Urinary bladder (tissue), 4 donors: Measurements from ENCODE around the gene NOL4L. TPM values are rescaled to one million over a fixed set of nuclear protein-coding genes. Genes with fewer than 3 reads are reported as not detected.

Source experiments
- DNase-seq: peaks from one replicate; pipeline ENCODE4 v3.0.0-alpha.2; 2015; ENCODE audit errors: extremely low spot score
- H3K27ac ChIP-seq: one replicate; pipeline ENCODE4 v1.5.1; 2013; ENCODE audit warnings: low read depth, mild to moderate bottlenecking, moderate library complexity
- H3K36me3 ChIP-seq: one replicate; pipeline ENCODE4 v1.6.1; 2013; ENCODE audit warnings: mild to moderate bottlenecking, moderate library complexity; ENCODE audit not compliant: insufficient read depth
- H3K4me1 ChIP-seq: one replicate; pipeline ENCODE4 v1.6.1; 2013; ENCODE audit warnings: mild to moderate bottlenecking, moderate library complexity; ENCODE audit not compliant: insufficient read depth
- H3K4me3 ChIP-seq: one replicate; pipeline ENCODE4 v1.5.1; 2013; ENCODE audit warnings: low read depth, low read length
- WGBS: extraction: QIAGEN DNeasy Blood & Tissue Kit; methylation state at CpG from one replicate; pipeline ENCODE4 v1.1.7; 2013; 5-methylcytosine and 5-hydroxymethylcytosine counted together
- polyA plus RNA-seq: library from polyadenylated mRNA; stranded (reverse); fragments of 200-250 nt; gene quantifications from one replicate; pipeline ENCODE4 v1.2.3, GENCODE V29; 2013
- total RNA-seq: library from RNA; depleted of rRNA; stranded (reverse); fragments of >200 nt; gene quantifications from one replicate; pipeline ENCODE4 v1.2.3, GENCODE V29; 2014
- donor health status: healthy with polysubstance abuse.
- donor health status: healthy.

The NOL4L gene
- total and polyA plus RNA-seq, 2 donors, result 9.1 to 11.5 TPM

GRCh38 chr20:32524829-32525501 lies 60.2 kb downstream of the NOL4L start:
- WGBS, result 75% methylated on average over 13 of the region's 13 CpGs
- Histone ChIP-seq H3K4me3 (no peak overlapping the region), H3K4me1 (no peaks in the 10 kb centered on the region), H3K27ac (no peak overlapping the region), H3K36me3 (no peaks in the 10 kb centered on the region)
- no peak for DNase-seq

GRCh38 chr20:32523613-32524213 lies 61.4 kb downstream of the NOL4L start:
- WGBS, result 76% methylated on average over 7 of the region's 7 CpGs
- Histone ChIP-seq H3K4me1 (no peaks in the 10 kb centered on the region), H3K36me3 (no peaks in the 10 kb centered on the region), H3K4me3 (no peak overlapping the region), H3K27ac (no peak overlapping the region)
- no peak for DNase-seq

- no peaks in the 10 kb centered on the region for H3K36me3 ChIP-seq
- no peak overlapping the region for H3K4me3 ChIP-seq
- WGBS, result 80% methylated on average over 8 of the region's 8 CpGs
- no peaks in the 10 kb centered on the region for H3K4me1 ChIP-seq
- H3K27ac ChIP-seq, result no peak overlapping the region
- DNase-seq, result no peak
Observed at GRCh38 chr20:32522776-32523612, 62.1 kb downstream of the NOL4L start.

- Histone ChIP-seq H3K27ac (no peak overlapping the region), H3K36me3 (no peaks in the 10 kb centered on the region), H3K4me3 (no peak overlapping the region), H3K4me1 (no peaks in the 10 kb centered on the region)
- WGBS, result 82% methylated on average over 3 of the region's 3 CpGs
- DNase-seq, result no peak
Observed at GRCh38 chr20:32522526-32522775, 62.7 kb downstream of the NOL4L start.

GRCh38 chr20:32521780-32522525 lies 63.2 kb downstream of the NOL4L start:
- no peak for DNase-seq
- WGBS, result 16% methylated on average over 15 of the region's 15 CpGs
- Histone ChIP-seq H3K36me3 (no peaks in the 10 kb centered on the region), H3K27ac (no peak overlapping the region), H3K4me1 (no peaks in the 10 kb centered on the region), H3K4me3 (no peak overlapping the region)

- Histone ChIP-seq H3K4me3 (no peak overlapping the region), H3K4me1 (no peaks in the 10 kb centered on the region), H3K36me3 (no peaks in the 10 kb centered on the region), H3K27ac (no peak overlapping the region)
- no peak for DNase-seq
- WGBS, result 82% methylated on average over 3 of the region's 3 CpGs
Observed at GRCh38 chr20:32520927-32521203, 64.3 kb downstream of the NOL4L start.

- no peak for DNase-seq
- H3K4me3 ChIP-seq, result no peak overlapping the region
- H3K4me1 ChIP-seq, result no peaks in the 10 kb centered on the region
- no peak overlapping the region for H3K27ac ChIP-seq
- H3K36me3 ChIP-seq, result no peaks in the 10 kb centered on the region
- WGBS, result 91% methylated on average over 11 of the region's 11 CpGs
Observed at GRCh38 chr20:32519381-32519730, 65.8 kb downstream of the NOL4L start.

GRCh38 chr20:32518593-32519380 lies 66.3 kb downstream of the NOL4L start:
- Histone ChIP-seq H3K36me3 (no peaks in the 10 kb centered on the region), H3K27ac (no peak overlapping the region), H3K4me1 (no peaks in the 10 kb centered on the region), H3K4me3 (no peak overlapping the region)
- no peak for DNase-seq
- 73% methylated on average over 14 of the region's 14 CpGs for WGBS

GRCh38 chr20:32517914-32518592 lies 67.1 kb downstream of the NOL4L start:
- H3K27ac ChIP-seq, result no peak overlapping the region
- WGBS, result 80% methylated on average over 15 of the region's 15 CpGs

GRCh38 chr20:32517518-32517873 lies 67.6 kb downstream of the NOL4L start:
- no peaks in the 10 kb centered on the region for H3K4me1 ChIP-seq
- H3K36me3 ChIP-seq, result no peaks in the 10 kb centered on the region
- 79% methylated on average over 6 of the region's 6 CpGs for WGBS
- no peak for DNase-seq
- H3K4me3 ChIP-seq, result no peak overlapping the region
- no peak overlapping the region for H3K27ac ChIP-seq

More at GRCh38 chr20:32517914-32518592, 67.1 kb downstream of the NOL4L start:
- Histone ChIP-seq H3K4me3 (no peak overlapping the region), H3K4me1 (no peaks in the 10 kb centered on the region), H3K36me3 (no peaks in the 10 kb centered on the region)
- DNase-seq, result no peak

- no peaks in the 10 kb centered on the region for H3K36me3 ChIP-seq
- no peak overlapping the region for H3K27ac ChIP-seq
- 62% methylated on average over 10 of the region's 10 CpGs for WGBS
- no peak for DNase-seq
- H3K4me3 ChIP-seq, result no peak overlapping the region
- no peaks in the 10 kb centered on the region for H3K4me1 ChIP-seq
Observed at GRCh38 chr20:32516583-32517517, 68.3 kb downstream of the NOL4L start.

- Histone ChIP-seq H3K27ac (no peak overlapping the region), H3K4me1 (no peaks in the 10 kb centered on the region), H3K4me3 (no peak overlapping the region), H3K36me3 (no peaks in the 10 kb centered on the region)
- 91% methylated on average over 10 of the region's 10 CpGs for WGBS
- no peak for DNase-seq
Observed at GRCh38 chr20:32515631-32516101, 69.5 kb downstream of the NOL4L start.
